Liver (tissue), 9 donors: ENCODE data around the gene RPS19BP1. TPM values are rescaled to one million over a fixed set of nuclear protein-coding genes. Genes with fewer than 3 reads are reported as not detected.

ENCODE experiments used
- DNase-seq: peaks from one replicate; pipeline ENCODE4 v3.0.0-alpha.2; 2017; ENCODE audit warnings: low spot score
- H3K27ac ChIP-seq, 2 donors: one replicate each; pipeline ENCODE4 v1.7.0; 2013; ENCODE audit warnings: inconsistent platforms in 2 of 2, low read length in 2 of 2, control low read depth in 1 of 2, low read depth in 1 of 2, mild to moderate bottlenecking in 1 of 2
- H3K27me3 ChIP-seq, 4 donors: one replicate each; pipeline versions ENCODE4 v1.6.1 to v1.7.0; 2013; ENCODE audit warnings: low read length in 3 of 4, inconsistent platforms in 1 of 4, mild to moderate bottlenecking in 1 of 4, moderate library complexity in 1 of 4; ENCODE audit not compliant: control insufficient read depth in 4 of 4, insufficient read depth in 4 of 4
- H3K36me3 ChIP-seq, 4 donors: one replicate each; pipeline versions ENCODE4 v1.6.1 to v1.7.0; 2013; ENCODE audit warnings: low read length in 3 of 4, mild to moderate bottlenecking in 3 of 4, low read depth in 1 of 4, moderate library complexity in 1 of 4; ENCODE audit not compliant: control insufficient read depth in 4 of 4, insufficient read depth in 3 of 4
- H3K4me1 ChIP-seq, 4 donors: one replicate each; pipeline versions ENCODE4 v1.6.1 to v1.7.0; 2013; ENCODE audit warnings: low read length in 3 of 4, mild to moderate bottlenecking in 3 of 4, moderate library complexity in 1 of 4; ENCODE audit not compliant: control insufficient read depth in 4 of 4, insufficient read depth in 4 of 4
- H3K4me3 ChIP-seq, 3 donors: one replicate each; pipeline versions ENCODE4 v1.6.1 to v1.7.0; 2013; ENCODE audit warnings: low read length in 3 of 3, control low read depth in 1 of 3, low read depth in 1 of 3, mild to moderate bottlenecking in 1 of 3
- H3K9ac ChIP-seq, 2 donors: one replicate each; pipeline ENCODE4 v1.7.0; 2013; ENCODE audit warnings: low read length in 2 of 2, mild to moderate bottlenecking in 2 of 2, moderate library complexity in 2 of 2, control low read depth in 1 of 2, low read depth in 1 of 2
- H3K9me3 ChIP-seq, 4 donors: one replicate each; pipeline versions ENCODE4 v1.6.1 to v1.7.0; 2013; ENCODE audit warnings: low read length in 3 of 4; ENCODE audit not compliant: control insufficient read depth in 4 of 4
- EGR1 ChIP-seq, 2 donors: IDR thresholded peaks; 2 replicates each; pipeline ENCODE4 v1.6.1; 2016 to 2018; ENCODE audit warnings: antibody characterized with exemption in 2 of 2, low read depth in 2 of 2
- FOXA1 ChIP-seq: IDR thresholded peaks from 2 replicates; pipeline ENCODE4 v1.6.1; 2016; ENCODE audit warnings: antibody characterized with exemption
- FOXA2 ChIP-seq: IDR thresholded peaks from 2 replicates; pipeline ENCODE4 v1.6.1; 2016; ENCODE audit warnings: antibody characterized with exemption
- GABPA ChIP-seq, 2 donors: IDR thresholded peaks in 1 of 2; conservative IDR thresholded peaks in 1 of 2; 2 replicates each; pipeline ENCODE4 v1.6.1; 2016; ENCODE audit warnings: antibody characterized with exemption in 2 of 2, mild to moderate bottlenecking in 1 of 2, moderate library complexity in 1 of 2
- HNF4G ChIP-seq: IDR thresholded peaks from 2 replicates; pipeline ENCODE4 v1.6.1; 2016; ENCODE audit warnings: antibody characterized with exemption
- REST ChIP-seq: IDR thresholded peaks from 2 replicates; pipeline ENCODE4 v1.6.1; 2016; ENCODE audit warnings: antibody characterized with exemption, mild to moderate bottlenecking
- RXRA ChIP-seq, 2 donors: IDR thresholded peaks; 2 replicates each; pipeline ENCODE4 v1.6.1; 2017 to 2018; ENCODE audit warnings: antibody characterized with exemption in 2 of 2, mild to moderate bottlenecking in 1 of 2
- TAF1 ChIP-seq: conservative IDR thresholded peaks from 2 replicates; pipeline ENCODE4 v1.6.1; 2016; ENCODE audit warnings: antibody characterized with exemption, mild to moderate bottlenecking
- ZBTB33 ChIP-seq: IDR thresholded peaks from 2 replicates; pipeline ENCODE4 v1.6.1; 2016; ENCODE audit warnings: antibody characterized with exemption
- WGBS: extraction: QIAGEN DNeasy Blood & Tissue Kit; methylation state at CpG from one replicate; pipeline ENCODE4 v1.1.7; 2013; 5-methylcytosine and 5-hydroxymethylcytosine counted together
- polyA plus RNA-seq, 2 donors: library from polyadenylated mRNA; stranded (reverse) in 1 of 2; unstranded in 1 of 2; fragments of 200-250 nt in 1 of 2; fragments of >200 nt in 1 of 2; fragmentation: Nextera tagmentation in 1 of 2; extraction: Ambion mirVana in 1 of 2; gene quantifications; one replicate each; pipeline versions ENCODE4 v1.2.1 to v1.2.3, GENCODE V29; 2013 to 2015
- total RNA-seq, 2 donors: library from RNA; depleted of rRNA; stranded (reverse); fragments of >200 nt; gene quantifications; one replicate each; pipeline ENCODE4 v1.2.3, GENCODE V29; 2014
- donor health status: healthy.
- donor health status: healthy.
- donor health status: healthy.
- donor health status: healthy.
- donor health status: healthy.

Gene RPS19BP1
- total and polyA plus RNA-seq, 4 donors, result 36.3 to 89.6 (median 63.3) TPM

GRCh38 chr22:39545386-39546365 lies 13.1 kb upstream of the RPS19BP1 start:
- TF ChIP-seq EGR1 (IDR thresholded peaks at IDR 0.05; ENCODE audit: low read depth in 2 of 2) (no peak), REST (peak; percentile 100)
- Histone ChIP-seq H3K27me3 (peaks cover 0 to 5% (median 1%) of the 10 kb centered on the region in 4 donors), H3K4me3 (no peak overlapping the region), H3K9ac (no peak overlapping the region), H3K4me1 (no peaks in the 10 kb centered on the region), H3K9me3 (no peaks in the 10 kb centered on the region), H3K36me3 (no peaks in the 10 kb centered on the region), H3K27ac (no peak overlapping the region)
- 31% methylated on average over 39 of the region's 39 CpGs for WGBS
- DNase-seq, result peak; percentile 78

GRCh38 chr22:39543095-39543494 lies 10.5 kb upstream of the RPS19BP1 start:
- 21% methylated on average over 11 of the region's 11 CpGs for WGBS
- peaks cover 0 to 5% (median 1%) of the 10 kb centered on the region in 4 donors for H3K27me3 ChIP-seq
- H3K27ac ChIP-seq, result no peak overlapping the region

More at GRCh38 chr22:39543095-39543494, 10.5 kb upstream of the RPS19BP1 start:
- TF ChIP-seq REST (no peak), TAF1 (no peak), RXRA (IDR thresholded peaks at IDR 0.05) (no peak), HNF4G (no peak), FOXA1 (no peak), EGR1 (IDR thresholded peaks at IDR 0.05; ENCODE audit: low read depth in 2 of 2) (no peak), FOXA2 (no peak), GABPA (IDR thresholded peaks at IDR 0.05 in 1 of 2, conservative IDR thresholded peaks at IDR 0.05 in 1 of 2) (no peak), ZBTB33 (no peak)
- Histone ChIP-seq H3K9me3 (no peaks in the 10 kb centered on the region), H3K9ac (no peak overlapping the region), H3K4me3 (no peak overlapping the region), H3K36me3 (no peaks in the 10 kb centered on the region), H3K4me1 (no peaks in the 10 kb centered on the region)
- DNase-seq, result no peak
